Transverse colon (tissue), 4 donors: ENCODE measurements around the gene MAP3K21. TPM values are rescaled to one million over a fixed set of nuclear protein-coding genes. Genes with fewer than 3 reads are reported as not detected.

ENCODE experiments used
- DNase-seq: peaks from one replicate; pipeline ENCODE4 v3.0.0-alpha.2; 2019
- H3K27ac ChIP-seq, 4 donors: fragments of 200-600 bp; sonication (generic); 2 replicates each; pipeline ENCODE4 v1.5.1; 2016 to 2018; ENCODE audit warnings: inconsistent platforms in 4 of 4
- H3K27me3 ChIP-seq: fragments of 200-600 bp; sonication (generic); 2 replicates; pipeline ENCODE4 v1.5.1; 2017; ENCODE audit warnings: inconsistent platforms
- H3K36me3 ChIP-seq, 4 donors: fragments of 200-600 bp; sonication (generic); 2 replicates each; pipeline ENCODE4 v1.5.1; 2017 to 2019; ENCODE audit warnings: inconsistent platforms in 4 of 4
- H3K4me1 ChIP-seq, 4 donors: fragments of 200-600 bp; sonication (generic); 2 replicates each; pipeline ENCODE4 v1.5.1; 2017 to 2020; ENCODE audit warnings: inconsistent platforms in 4 of 4
- H3K4me3 ChIP-seq, 4 donors: fragments of 200-600 bp; sonication (generic); 1 replicate in 1 of 4; 2 replicates in 3 of 4; pipeline versions ENCODE4 v1.5.1 to v1.6.1; 2017 to 2019; ENCODE audit warnings: inconsistent platforms in 4 of 4
- H3K9me3 ChIP-seq, 2 donors: fragments of 200-600 bp; sonication (generic); 2 replicates each; pipeline ENCODE4 v1.5.1; 2017 to 2019; ENCODE audit warnings: inconsistent platforms in 2 of 2
- EP300 ChIP-seq: sonication (generic); formaldehyde crosslinking; IDR thresholded peaks from one replicate; pipeline ENCODE4 v1.6.1; 2017; ENCODE audit warnings: antibody characterized with exemption, low read depth
- POLR2A ChIP-seq: fragments of 450-650 bp; IDR thresholded peaks from one replicate; pipeline ENCODE4 v1.6.1; 2016; ENCODE audit warnings: antibody characterized with exemption, mild to moderate bottlenecking, moderate library complexity
- POLR2AphosphoS5 ChIP-seq, 3 donors: sonication (generic); formaldehyde crosslinking; IDR thresholded peaks; one replicate each; pipeline ENCODE4 v1.6.1; 2016; ENCODE audit warnings: antibody characterized with exemption in 3 of 3
- WGBS, 2 donors: methylation state at CpG; one replicate each; pipeline ENCODE4 v1.1.5; 2018; ENCODE audit warnings: low coverage in 1 of 2; 5-methylcytosine and 5-hydroxymethylcytosine counted together
- in situ Hi-C, 4 donors: fragments of 200-750 bp; cut with MboI; loops; one replicate each; pipeline versions ENCODE4 v1.15.0 to v1.15.1; 2017; ENCODE audit warnings: low sequenced_read_pairs in 3 of 4, low pct_ligation_motif_present in 1 of 4, low pct_unique_long_range_greater_than_20kb in 1 of 4
- intact Hi-C: fragments of 100-400 bp; cut with DNase I; formaldehyde crosslinking; loops from one replicate; pipeline ENCODE4 v1.15.1; 2023; ENCODE audit warnings: low total_unique reads
- total RNA-seq, 4 donors: library from RNA; depleted of rRNA; stranded (reverse); fragments of >200 nt; gene quantifications; one replicate each; pipeline ENCODE4 v1.1.0, GENCODE V29; 2016
- TF ChIP-seq, protein P1 (sequence below), 5 experiments: fragments of 200-600 bp in 3 of 5; fragments of 450-650 bp in 2 of 5; sonication (generic) in 3 of 5; IDR thresholded peaks; 1 replicate in 2 of 5; 2 replicates in 3 of 5; pipeline ENCODE4 v1.5.1; 2016 to 2017; ENCODE audit warnings: antibody characterized with exemption in 5 of 5, inconsistent platforms in 3 of 5, mild to moderate bottlenecking in 2 of 5, moderate library complexity in 1 of 5

The MAP3K21 gene
- total RNA-seq, 4 donors from 2014 or later: 18.7 to 69.3 (median 28.9) TPM

DNA sequence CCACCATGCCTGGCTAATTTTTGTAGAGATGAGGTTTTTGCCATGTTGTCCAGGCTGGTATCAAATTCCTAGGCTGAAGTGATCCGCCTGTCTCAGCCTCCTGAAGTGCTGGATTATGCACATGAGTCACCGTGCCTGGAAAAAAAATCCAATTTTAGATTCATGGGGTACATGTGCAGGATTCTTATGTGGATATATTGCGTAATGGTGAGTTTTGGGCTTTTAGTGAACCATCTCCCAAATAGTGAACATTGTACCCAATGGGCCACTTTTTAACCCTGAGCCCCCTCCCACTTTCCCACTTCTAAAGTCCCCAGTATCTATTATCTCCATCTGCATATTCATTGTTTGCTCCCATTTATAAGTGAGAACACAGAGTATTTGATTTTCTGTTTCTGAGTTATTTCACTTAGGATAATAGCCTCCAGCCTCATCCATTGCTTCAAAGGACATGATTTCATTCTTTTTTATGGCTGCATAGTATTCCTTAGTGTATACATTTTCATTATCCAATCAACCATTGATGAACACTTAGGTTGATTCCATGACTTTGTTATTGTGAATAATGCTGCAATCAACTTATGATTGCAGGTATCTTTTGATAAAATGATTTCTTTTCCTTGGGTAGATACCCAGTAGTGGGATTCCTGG, 104.4 kb downstream of the MAP3K21 start:
- H3K27me3 ChIP-seq: no peaks in the 10 kb centered on the region
- no peaks in the 10 kb centered on the region for H3K4me1 ChIP-seq
- WGBS, 2 donors: 85 to 100% methylated on average over 1 to 3 of the region's 3 CpGs
- TF ChIP-seq EP300 (no peak), POLR2AphosphoS5 (IDR thresholded peaks at IDR 0.05) (no peak), POLR2A (no peak)
- TF ChIP-seq, protein P1, sequence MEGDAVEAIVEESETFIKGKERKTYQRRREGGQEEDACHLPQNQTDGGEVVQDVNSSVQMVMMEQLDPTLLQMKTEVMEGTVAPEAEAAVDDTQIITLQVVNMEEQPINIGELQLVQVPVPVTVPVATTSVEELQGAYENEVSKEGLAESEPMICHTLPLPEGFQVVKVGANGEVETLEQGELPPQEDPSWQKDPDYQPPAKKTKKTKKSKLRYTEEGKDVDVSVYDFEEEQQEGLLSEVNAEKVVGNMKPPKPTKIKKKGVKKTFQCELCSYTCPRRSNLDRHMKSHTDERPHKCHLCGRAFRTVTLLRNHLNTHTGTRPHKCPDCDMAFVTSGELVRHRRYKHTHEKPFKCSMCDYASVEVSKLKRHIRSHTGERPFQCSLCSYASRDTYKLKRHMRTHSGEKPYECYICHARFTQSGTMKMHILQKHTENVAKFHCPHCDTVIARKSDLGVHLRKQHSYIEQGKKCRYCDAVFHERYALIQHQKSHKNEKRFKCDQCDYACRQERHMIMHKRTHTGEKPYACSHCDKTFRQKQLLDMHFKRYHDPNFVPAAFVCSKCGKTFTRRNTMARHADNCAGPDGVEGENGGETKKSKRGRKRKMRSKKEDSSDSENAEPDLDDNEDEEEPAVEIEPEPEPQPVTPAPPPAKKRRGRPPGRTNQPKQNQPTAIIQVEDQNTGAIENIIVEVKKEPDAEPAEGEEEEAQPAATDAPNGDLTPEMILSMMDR (IDR thresholded peaks at IDR 0.05): no peak
- no peaks in the 10 kb centered on the region for H3K36me3 ChIP-seq
- no peak overlapping the region for H3K4me3 ChIP-seq
- H3K9me3 ChIP-seq: no peaks in the 10 kb centered on the region
- no peak overlapping the region for H3K27ac ChIP-seq
- intact Hi-C loops: no loop called here
- no peak for DNase-seq
- in situ Hi-C loops: loop anchor here (10.0 to 25.0 kb wide), 3 partner anchors 355 to 630 kb away; no protein-coding TSS in a partner anchor

DNA sequence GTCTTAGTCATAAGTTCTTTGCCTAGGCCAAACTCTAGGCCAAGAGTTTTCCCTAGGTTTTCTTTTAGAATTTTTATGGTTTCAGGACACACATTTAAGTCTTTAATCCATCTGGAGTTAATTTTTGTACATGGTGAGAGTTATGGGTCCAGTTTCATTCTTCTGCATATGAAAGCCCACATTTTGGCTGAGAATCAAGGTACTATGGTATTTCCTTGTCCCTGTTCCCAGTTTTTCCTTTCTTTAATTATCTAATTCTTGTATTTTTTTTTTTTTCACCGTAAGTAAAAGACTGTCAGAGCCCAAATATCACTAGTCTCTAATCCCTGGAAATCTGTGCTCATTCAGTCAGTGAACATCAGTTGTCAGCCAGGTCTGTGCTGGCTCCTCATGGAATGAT, 105.4 kb downstream of the MAP3K21 start:
- Histone ChIP-seq H3K27ac (no peak overlapping the region), H3K9me3 (no peaks in the 10 kb centered on the region), H3K27me3 (no peaks in the 10 kb centered on the region), H3K4me1 (no peaks in the 10 kb centered on the region), H3K4me3 (no peak overlapping the region), H3K36me3 (no peaks in the 10 kb centered on the region)
- intact Hi-C loops (no loop called here), in situ Hi-C loops (loop anchor here (10.0 to 25.0 kb wide), 3 partner anchors 354 to 629 kb away; no protein-coding TSS in a partner anchor)
- TF ChIP-seq POLR2A (no peak), EP300 (no peak), POLR2AphosphoS5 (IDR thresholded peaks at IDR 0.05) (no peak)
- TF ChIP-seq, protein P1 (IDR thresholded peaks at IDR 0.05): no peak
- 54 to 55% methylated on average over 1 of the region's 1 CpG for WGBS, 2 donors
- DNase-seq: no peak

DNA sequence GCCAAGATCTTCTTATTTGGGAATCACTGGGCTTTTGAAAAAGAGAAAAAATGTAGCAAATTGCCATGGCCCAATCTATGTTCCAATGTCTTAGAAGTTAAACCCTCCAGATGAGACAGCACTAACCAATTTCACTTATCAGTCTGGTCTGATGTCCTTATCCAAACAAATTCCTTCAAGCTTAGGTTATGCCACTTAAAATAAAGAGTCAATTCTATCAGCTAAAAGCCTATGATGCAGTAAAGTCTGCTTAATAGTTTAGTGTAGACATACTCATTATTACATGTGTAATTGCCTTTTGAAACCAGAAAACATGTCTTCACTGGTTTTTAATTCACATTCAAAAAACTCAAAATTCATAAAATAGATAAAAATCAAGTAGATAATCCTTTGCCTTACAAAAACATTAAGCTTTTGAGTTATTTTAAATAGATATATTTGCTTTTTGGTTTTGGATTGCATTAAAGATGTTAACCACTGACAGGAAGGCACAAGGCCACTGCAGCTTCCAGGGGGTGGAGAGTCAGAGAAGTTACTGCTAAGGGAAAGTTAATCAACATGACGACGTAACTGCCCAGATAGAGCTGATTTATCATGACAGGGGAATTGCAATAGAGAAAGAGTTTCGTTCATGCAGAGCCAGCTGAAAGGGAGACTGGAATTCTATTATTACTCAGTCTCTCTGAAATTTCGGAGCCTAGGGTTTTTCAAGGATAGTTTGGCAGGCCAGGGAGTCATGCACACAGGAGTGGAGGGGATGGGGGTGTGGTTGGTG, 106.1 kb downstream of the MAP3K21 start:
- Histone ChIP-seq H3K4me3 (no peak overlapping the region), H3K4me1 (no peaks in the 10 kb centered on the region), H3K36me3 (no peaks in the 10 kb centered on the region), H3K27ac (no peak overlapping the region), H3K9me3 (no peaks in the 10 kb centered on the region), H3K27me3 (no peaks in the 10 kb centered on the region)
- WGBS, 2 donors: 67 to 68% methylated on average over 4 of the region's 4 CpGs
- no peak for DNase-seq
- in situ Hi-C loops (loop anchor here (10.0 to 25.0 kb wide), 3 partner anchors 354 to 629 kb away; no protein-coding TSS in a partner anchor), intact Hi-C loops (no loop called here)
- TF ChIP-seq POLR2A: no peak
- TF ChIP-seq, protein P1 (IDR thresholded peaks at IDR 0.05): no peak

Other genes with a start within 250 kb of the MAP3K21 start
- gene PCNX2, start 32.0 kb upstream of the MAP3K21 start, total RNA-seq: 100 to 1,000 TPM in 1 of 4 donors, 10 to 100 TPM in 2, 1 to 10 TPM in 1; 6.8 to 518 (median 11.8) TPM